PC-3 (cell line): ENCODE data around the gene RALY. TPM values are rescaled to one million over a fixed set of nuclear protein-coding genes. Genes with fewer than 3 reads are reported as not detected.

ENCODE experiments used
- ATAC-seq: fragments of 200-7000 bp; cut with Tn5 transposase; 2 replicates; pipeline ENCODE4 v1.9.1; 2020; ENCODE audit warnings: mild to moderate bottlenecking, moderate library complexity
- BruUV-seq: library from RNA; stranded (reverse); fragments of 400-500 nt; replicated peaks from 2 replicates; lab custom pipeline; 2021; lab: Mats Ljungman, UMichigan
- CTCF ChIA-PET: fragments of 300-600 bp; sonication (Branson Sonifier 250); formaldehyde crosslinking; loops from one replicate; lab custom pipeline; 2022; ENCODE audit warnings: antibody characterized with exemption; lab: Charles Lee
- POLR2A ChIA-PET: fragments of 300-600 bp; sonication (Branson Sonifier 250); formaldehyde crosslinking; loops from one replicate; lab custom pipeline; 2022; ENCODE audit warnings: antibody characterized with exemption; ENCODE audit not compliant: unreplicated experiment; lab: Charles Lee
- DNase-seq: peaks from one replicate; pipeline ENCODE4 v3.0.0-alpha.2; 2015
- H2AFZ ChIP-seq: fragments of 300-600 bp; sonication (generic); 2 replicates; pipeline ENCODE4 v1.6.0; 2016; ENCODE audit warnings: antibody characterized with exemption, low read length
- H3F3A ChIP-seq: fragments of 300-600 bp; sonication (generic); one replicate; pipeline ENCODE4 v1.6.0; 2017; ENCODE audit warnings: antibody characterized with exemption, low read length, control low read depth, mild to moderate bottlenecking; ENCODE audit not compliant: unreplicated experiment
- H3K27ac ChIP-seq: fragments of 300-600 bp; sonication (generic); 2 replicates; pipeline ENCODE4 v1.5.1; 2016; ENCODE audit warnings: mild to moderate bottlenecking, low read length
- H3K27me3 ChIP-seq: fragments of 300-600 bp; sonication (generic); 2 replicates; pipeline ENCODE4 v1.6.1; 2016; ENCODE audit warnings: low read length, mixed read lengths
- H3K36me3 ChIP-seq: fragments of 300-600 bp; sonication (generic); 2 replicates; pipeline ENCODE4 v1.6.1; 2016; ENCODE audit warnings: low read depth, mixed run types, low read length, mixed read lengths
- H3K4me1 ChIP-seq: fragments of 300-600 bp; sonication (generic); 2 replicates; pipeline ENCODE4 v1.5.1; 2016; ENCODE audit warnings: low read length; ENCODE audit not compliant: insufficient read depth
- H3K4me2 ChIP-seq: fragments of 300-600 bp; sonication (generic); 2 replicates; pipeline ENCODE4 v1.6.0; 2016; ENCODE audit warnings: low read length
- H3K4me3 ChIP-seq: fragments of 300-600 bp; sonication (generic); 2 replicates; pipeline ENCODE4 v1.5.1; 2016; ENCODE audit warnings: mild to moderate bottlenecking, low read length, mixed read lengths
- H3K79me2 ChIP-seq: fragments of 300-600 bp; sonication (generic); 2 replicates; pipeline ENCODE4 v1.6.1; 2017; ENCODE audit warnings: low read length, mixed read lengths
- H3K9ac ChIP-seq: fragments of 300-600 bp; sonication (generic); 2 replicates; pipeline ENCODE4 v1.6.0; 2016; ENCODE audit warnings: mild to moderate bottlenecking, low read length
- H3K9me2 ChIP-seq: fragments of 300-600 bp; sonication (generic); replicated peaks from 2 replicates; pipeline ENCODE4 v1.6.1; 2016; ENCODE audit warnings: mixed run types, low read length, mixed read lengths
- H3K9me3 ChIP-seq: fragments of 300-600 bp; sonication (generic); 2 replicates; pipeline ENCODE4 v1.6.1; 2016; ENCODE audit warnings: low read length, mixed read lengths
- H4K20me1 ChIP-seq: fragments of 300-600 bp; sonication (generic); 2 replicates; pipeline ENCODE4 v1.6.1; 2016; ENCODE audit warnings: low read length, mixed read lengths
- CTCF ChIP-seq: fragments of 300-600 bp; sonication (generic); conservative IDR thresholded peaks from 2 replicates; pipeline ENCODE4 v1.5.1; 2017; ENCODE audit warnings: antibody characterized with exemption, low read depth, mild to moderate bottlenecking, low read length
- EZH2 ChIP-seq: fragments of 300-600 bp; sonication (generic); IDR thresholded peaks from one replicate; pipeline ENCODE4 v1.6.1; 2017; ENCODE audit warnings: antibody characterized with exemption, mild to moderate bottlenecking, low read length; ENCODE audit not compliant: unreplicated experiment
- EZH2phosphoT487 ChIP-seq: fragments of 300-600 bp; sonication (generic); IDR thresholded peaks from 2 replicates; pipeline ENCODE4 v1.6.1; 2018; ENCODE audit warnings: mild to moderate bottlenecking, antibody characterized with exemption, low read length, borderline replicate concordance
- intact Hi-C: fragments of 100-400 bp; cut with micrococcal nuclease; formaldehyde crosslinking; loops from 2 replicates; pipeline ENCODE4 v1.9.0; 2023
- total RNA-seq: library from RNA; depleted of rRNA; stranded (reverse); fragments of >200 nt; gene quantifications from 2 replicates; pipeline ENCODE4 v1.2.3, GENCODE V29; 2014

RALY gene
- total RNA-seq, 1 experiment from 2014 or later = 160 TPM

- Histone ChIP-seq H3F3A (no peaks in the 10 kb centered on the region), H4K20me1 (no peaks in the 10 kb centered on the region), H3K9ac (no peak overlapping the region), H3K9me3 (no peaks in the 10 kb centered on the region), H3K27me3 (no peaks in the 10 kb centered on the region), H3K4me1 (no peaks in the 10 kb centered on the region), H3K79me2 (no peaks in the 10 kb centered on the region), H3K4me3 (no peak overlapping the region), H2AFZ (no peak overlapping the region), H3K4me2 (no peak overlapping the region), H3K36me3 (no peaks in the 10 kb centered on the region), H3K9me2 (no peaks in the 10 kb centered on the region), H3K27ac (no peak overlapping the region)
- TF ChIP-seq CTCF (no peak), EZH2 (no peak), EZH2phosphoT487 (no peak)
- BruUV-seq = no TSS peak
- DNase-seq (no peak), ATAC-seq (no peak)
- CTCF ChIA-PET = interaction anchor here (0.6 kb wide), 1 partner anchor 510 kb away, joined by 3 read pairs; no protein-coding TSS in a partner anchor
- intact Hi-C loops = no loop called here
- POLR2A ChIA-PET = interaction anchor here (0.7 kb wide), 1 partner anchor 26 kb away, joined by 3 read pairs; no protein-coding TSS in a partner anchor
These were observed 26.6 kb upstream of the RALY start for GRCh38 chr20:33967126-33967525.

GRCh38 chr20:33969563-33969962, 24.1 kb upstream of the RALY start:
- H2AFZ ChIP-seq = no peak overlapping the region
- no TSS peak for BruUV-seq
- no peaks in the 10 kb centered on the region for H3F3A ChIP-seq
- no peak overlapping the region for H3K4me2 ChIP-seq
- no peaks in the 10 kb centered on the region for H3K79me2 ChIP-seq
- no peaks in the 10 kb centered on the region for H3K27me3 ChIP-seq
- H4K20me1 ChIP-seq = no peaks in the 10 kb centered on the region
- no peaks in the 10 kb centered on the region for H3K9me2 ChIP-seq
- TF ChIP-seq EZH2 (no peak), CTCF (no peak), EZH2phosphoT487 (no peak)
- POLR2A ChIA-PET = no interaction called here
- no peaks in the 10 kb centered on the region for H3K4me1 ChIP-seq
- no peaks in the 10 kb centered on the region for H3K36me3 ChIP-seq
- ATAC-seq (no peak), DNase-seq (no peak)
- no peaks in the 10 kb centered on the region for H3K9me3 ChIP-seq
- no peak overlapping the region for H3K27ac ChIP-seq
- no peak overlapping the region for H3K4me3 ChIP-seq
- CTCF ChIA-PET = no interaction called here
- H3K9ac ChIP-seq = no peak overlapping the region
- intact Hi-C loops = no loop called here

GRCh38 chr20:33970229-33970628, 23.5 kb upstream of the RALY start:
- DNase-seq (no peak), ATAC-seq (no peak)
- ChIA-PET POLR2A (no interaction called here), CTCF (no interaction called here)
- Histone ChIP-seq H3K27ac (no peak overlapping the region), H3K79me2 (no peaks in the 10 kb centered on the region), H3K9me2 (no peaks in the 10 kb centered on the region), H3K4me2 (no peak overlapping the region), H4K20me1 (no peaks in the 10 kb centered on the region), H3K27me3 (no peaks in the 10 kb centered on the region), H3K36me3 (no peaks in the 10 kb centered on the region), H3K9me3 (no peaks in the 10 kb centered on the region), H3K4me3 (no peak overlapping the region), H3K9ac (no peak overlapping the region), H3F3A (no peaks in the 10 kb centered on the region), H3K4me1 (no peaks in the 10 kb centered on the region), H2AFZ (no peak overlapping the region)
- BruUV-seq = no TSS peak
- no peak for TF ChIP-seq CTCF
- no peak for TF ChIP-seq EZH2phosphoT487
- intact Hi-C loops = no loop called here
